HG02763 (cell line): Measurements from ENCODE around the gene LRRK1.

ENCODE experiments used
- ATAC-seq: cut with Tn5 transposase; IDR thresholded peaks from one replicate; pipeline ENCODE4 v1.9.1; 2021; ENCODE audit warnings: mild to moderate bottlenecking, moderate library complexity; ENCODE audit not compliant: unreplicated experiment

Gene LRRK1

DNA sequence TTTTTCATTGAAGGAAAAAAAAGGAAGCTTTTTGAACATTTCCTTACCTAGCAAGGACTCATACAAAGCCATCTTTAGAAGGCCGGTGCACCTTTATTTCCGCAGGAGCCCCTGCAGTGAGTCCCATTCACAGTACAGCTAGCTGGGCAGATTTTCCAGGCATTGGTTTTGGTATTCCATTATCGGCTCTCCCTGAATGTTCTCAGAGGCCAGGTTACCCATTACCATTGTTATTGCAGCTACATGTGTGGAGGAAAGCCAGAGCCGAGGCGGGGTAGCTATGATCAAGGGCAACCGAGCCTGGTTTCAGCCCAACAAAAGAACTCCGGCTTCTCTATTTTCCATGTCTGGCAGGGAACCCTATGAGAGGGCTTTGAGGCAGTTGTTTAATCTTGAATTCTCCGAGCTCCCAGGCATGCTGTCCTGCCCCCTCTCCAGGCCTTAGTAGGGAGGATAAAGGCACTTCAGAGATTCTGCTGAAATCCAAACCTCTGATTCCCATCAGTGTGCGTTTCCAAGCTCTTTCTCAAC lies 100.3 kb downstream of the LRRK1 start:
- ATAC-seq: no peak

DNA sequence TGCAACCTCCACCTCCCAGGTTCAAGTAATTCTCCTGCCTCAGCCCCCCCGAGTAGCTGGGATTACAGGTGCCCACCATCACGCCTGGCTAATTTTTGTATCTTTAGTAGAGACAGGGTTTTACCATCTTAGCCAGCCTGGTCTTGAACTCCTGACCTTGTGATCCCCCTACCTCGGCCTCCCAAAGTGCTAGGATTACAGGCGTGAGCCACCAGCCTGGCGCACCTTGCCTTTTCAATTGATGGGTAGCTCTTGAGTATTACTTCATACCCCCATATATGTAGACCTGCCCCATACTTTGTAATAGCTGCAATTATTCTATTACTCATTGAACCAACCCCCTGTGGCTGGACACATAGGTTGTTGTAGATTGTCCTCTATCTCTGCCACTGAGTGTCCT lies 101.3 kb downstream of the LRRK1 start:
- no peak for ATAC-seq

DNA sequence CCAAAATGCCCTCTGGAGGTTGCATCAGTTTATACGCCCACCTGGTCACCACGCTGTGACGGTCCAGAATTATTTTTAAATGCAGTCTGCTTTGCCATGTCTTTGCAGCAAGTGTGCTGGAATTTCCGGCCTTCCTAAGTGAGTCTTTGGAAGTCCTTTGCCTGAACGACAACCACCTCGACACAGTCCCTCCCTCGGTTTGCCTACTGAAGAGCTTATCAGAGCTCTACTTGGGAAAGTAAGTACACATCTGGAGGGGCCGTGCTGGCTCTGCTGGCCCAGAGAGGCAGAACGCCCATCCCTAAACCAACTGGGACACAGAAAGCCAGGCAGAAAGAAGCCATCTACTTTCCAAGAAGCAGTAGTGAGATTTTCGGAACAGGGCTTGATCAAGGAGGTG lies 101.8 kb downstream of the LRRK1 start:
- no peak for ATAC-seq

DNA sequence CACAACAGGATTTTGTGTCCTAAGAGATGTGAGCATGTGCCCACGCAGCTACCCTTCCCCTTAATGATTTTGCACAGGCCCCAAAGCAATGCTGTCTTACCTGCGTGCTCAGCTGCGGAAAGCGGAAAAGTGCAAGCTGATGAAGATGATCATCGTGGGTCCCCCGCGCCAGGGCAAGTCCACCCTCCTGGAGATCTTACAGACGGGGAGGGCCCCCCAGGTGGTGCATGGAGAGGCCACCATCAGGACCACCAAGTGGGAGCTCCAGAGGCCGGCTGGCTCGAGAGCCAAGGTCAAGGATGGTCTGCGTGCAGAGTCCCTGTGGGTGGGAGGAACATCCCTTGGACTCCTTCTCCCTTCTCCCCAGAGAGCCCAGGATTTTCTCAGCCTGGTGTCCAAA lies 103.1 kb downstream of the LRRK1 start:
- ATAC-seq: no peak

DNA sequence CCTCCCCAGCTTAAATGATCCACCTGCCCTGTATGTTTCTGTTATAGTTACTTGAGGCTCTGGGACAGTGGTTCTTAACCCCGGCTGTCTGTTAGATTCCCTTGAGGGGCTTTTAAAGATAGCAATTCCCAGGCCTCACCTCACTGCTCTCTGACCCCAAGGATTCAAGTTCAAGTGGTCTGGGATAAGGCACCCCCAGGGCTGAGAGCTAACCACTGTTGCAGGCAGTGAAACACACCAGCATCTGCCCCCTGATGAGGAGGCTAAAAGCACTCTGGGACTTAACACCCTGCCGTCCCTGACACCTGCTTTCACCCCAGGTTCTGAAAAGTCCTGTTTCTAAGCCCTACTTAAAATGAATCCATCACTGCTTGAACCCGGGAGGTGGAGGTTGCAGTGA lies 103.7 kb downstream of the LRRK1 start:
- ATAC-seq: no peak

DNA sequence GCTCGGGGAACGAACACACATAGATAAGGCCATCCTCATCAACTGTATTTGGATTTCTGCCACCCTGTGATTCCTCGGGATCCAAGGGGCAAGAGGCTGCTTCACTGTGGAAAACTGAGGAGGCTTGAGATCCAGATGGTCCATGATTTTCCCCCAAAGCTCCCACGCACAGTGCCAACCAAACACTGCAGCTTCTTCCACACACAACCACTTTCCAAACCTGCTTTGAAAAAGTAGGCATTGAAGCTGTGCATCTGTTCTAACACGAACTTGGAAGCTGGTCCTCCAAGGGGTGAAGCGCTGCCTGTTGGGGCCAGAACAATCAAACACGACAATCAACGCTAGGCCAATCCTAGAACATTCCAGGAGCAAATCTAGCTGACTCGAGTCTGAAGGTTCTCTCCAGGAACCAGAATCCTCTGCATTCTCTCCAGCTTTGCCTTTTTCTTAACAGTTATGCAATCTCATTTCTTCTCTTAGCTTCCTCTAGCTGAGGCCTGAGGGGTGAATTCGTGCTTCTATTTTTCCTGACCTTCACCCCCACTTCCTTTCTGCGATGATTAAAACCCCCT lies 104.4 kb downstream of the LRRK1 start:
- no peak for ATAC-seq

DNA sequence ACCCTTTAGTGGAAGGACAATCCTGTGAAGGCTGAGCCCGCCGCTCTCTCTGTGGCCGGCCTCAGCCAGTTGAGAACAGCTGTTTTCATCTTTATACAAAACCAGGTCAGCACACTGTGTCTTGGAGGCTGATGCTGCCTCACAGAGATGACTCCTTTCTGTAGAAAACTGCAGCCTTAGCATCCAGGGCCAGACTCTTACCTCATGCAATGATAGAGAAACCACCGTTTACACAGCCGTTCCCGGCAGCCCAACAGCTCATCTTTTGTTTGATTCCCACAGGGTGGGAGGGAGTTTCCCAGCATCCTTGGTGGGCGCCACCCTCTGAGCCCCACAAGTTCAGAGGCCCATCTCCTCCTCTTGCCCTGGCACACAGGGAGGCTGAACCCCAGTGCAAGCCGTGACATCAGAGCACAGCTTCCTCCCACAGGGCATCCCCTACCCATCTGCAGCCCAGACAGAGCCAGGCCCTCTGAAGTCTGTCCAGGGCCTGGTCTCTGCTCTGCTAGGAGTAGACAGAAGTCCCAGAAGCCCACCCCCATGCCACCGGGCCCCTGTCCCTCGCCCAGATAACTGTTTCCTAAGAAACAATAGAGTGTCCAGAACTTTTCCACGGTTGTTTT lies 105.0 kb downstream of the LRRK1 start:
- no peak for ATAC-seq

DNA sequence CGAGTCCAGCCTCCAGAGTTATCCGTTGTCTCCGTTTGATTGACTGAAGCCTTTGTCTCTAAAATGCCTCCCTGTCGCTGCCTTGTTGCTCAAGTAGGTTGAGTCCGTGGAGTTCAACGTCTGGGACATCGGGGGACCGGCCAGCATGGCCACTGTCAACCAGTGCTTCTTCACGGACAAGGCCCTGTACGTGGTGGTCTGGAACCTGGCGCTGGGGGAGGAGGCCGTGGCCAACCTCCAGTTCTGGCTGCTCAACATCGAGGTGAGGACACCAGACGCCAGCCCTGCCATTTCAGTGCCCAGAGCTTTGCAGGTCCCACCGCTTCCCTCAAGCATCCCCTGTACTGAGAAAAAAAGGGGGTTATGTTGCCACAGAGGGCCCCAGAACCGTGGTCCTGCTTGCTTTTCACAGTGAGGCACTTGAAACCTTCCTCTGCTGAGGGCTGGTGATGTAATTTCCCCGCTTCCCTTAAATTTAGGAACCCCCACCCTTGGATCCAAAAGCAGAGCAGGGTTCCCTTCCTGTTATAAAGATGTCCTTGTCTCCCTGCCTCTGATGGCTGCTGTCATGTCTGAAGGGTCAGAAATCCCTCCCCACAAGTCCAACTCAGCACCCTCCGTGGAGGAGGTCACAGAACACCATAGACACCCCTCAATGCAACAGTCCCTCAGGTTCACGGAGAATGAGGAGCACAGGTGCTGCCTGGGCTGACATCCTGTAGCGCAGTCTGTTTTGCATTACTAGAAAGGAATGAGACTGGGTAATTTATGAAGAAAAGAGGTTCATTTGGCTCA lies 105.7 kb downstream of the LRRK1 start:
- no peak for ATAC-seq

DNA sequence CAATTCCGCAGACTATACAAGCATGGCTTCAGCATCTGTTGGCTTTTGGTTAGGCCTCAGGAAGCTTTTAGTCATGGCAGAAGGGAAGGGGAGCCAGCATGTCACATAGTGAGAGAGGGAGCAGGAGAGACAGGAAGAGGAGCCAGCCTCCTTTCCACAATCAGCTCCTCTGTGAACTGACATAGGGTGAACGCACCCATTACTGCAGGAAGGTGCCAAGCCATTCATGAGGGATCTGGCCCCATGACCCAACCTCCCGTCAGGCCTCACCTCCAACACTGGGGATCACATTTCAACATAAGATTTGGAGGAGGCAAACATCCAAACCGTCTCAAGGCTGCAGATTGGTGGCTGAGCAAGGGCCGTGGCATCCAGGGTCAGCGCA lies 106.3 kb downstream of the LRRK1 start:
- ATAC-seq: no peak

DNA sequence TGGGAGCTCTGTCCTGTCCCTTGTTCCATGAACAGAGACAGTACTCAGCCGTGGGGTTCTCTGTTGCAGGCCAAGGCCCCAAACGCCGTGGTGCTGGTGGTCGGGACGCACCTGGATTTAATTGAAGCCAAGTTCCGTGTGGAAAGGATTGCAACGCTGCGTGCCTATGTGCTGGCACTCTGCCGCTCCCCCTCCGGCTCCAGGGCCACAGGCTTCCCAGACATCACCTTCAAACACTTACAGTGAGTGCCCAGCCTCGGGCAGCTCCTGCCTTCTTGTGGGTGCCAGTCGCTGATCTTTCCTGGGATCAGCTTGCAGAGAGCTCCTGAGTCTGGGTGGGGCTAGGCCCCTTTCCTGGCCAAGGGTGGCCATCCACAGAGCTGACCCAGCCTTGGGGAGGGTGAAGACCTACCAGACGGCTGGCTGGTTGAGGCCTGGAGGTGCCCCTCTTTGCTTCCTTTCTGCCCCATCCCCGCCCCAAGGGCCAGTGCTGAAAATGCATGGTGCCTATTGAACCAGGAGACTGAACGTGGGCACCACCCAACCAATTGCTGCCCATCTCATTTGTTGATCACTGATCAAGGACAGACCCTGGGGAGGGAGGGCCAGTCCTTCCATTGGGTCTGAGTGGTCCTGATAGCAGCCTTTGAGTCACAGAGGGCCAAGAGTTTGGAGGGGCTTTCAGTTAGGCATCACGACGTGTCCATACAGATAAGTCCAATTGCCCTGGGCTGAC lies 106.9 kb downstream of the LRRK1 start:
- ATAC-seq: no peak

DNA sequence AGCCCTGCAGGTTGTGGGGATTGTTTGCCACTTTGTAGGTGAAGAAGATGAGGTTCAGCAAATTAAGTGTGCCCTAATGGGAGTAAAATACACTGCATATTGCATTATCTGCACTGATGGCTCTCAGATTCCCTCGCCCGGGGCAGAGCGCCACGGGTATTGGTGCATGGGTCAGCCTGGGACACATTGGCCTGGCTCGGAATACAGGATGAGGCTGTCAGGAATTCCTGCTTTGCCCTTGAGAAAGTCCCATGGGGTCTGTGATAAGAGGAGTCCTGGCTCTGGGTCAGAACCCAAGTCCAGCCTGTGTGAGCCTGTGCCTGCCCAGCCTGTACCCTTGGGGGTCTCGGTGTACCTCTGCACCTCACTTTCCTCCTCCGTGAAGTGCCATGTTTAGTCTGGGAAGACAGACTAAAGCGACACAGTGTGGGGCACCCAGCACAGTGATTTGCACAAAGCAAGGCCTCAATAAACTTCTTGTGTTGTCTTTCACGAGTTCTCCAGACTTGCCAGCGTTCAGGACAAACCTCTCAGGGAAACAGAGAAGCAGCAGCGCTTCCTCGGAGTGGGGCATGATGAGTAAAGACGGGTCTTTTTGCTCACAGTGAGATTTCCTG lies 107.6 kb downstream of the LRRK1 start:
- ATAC-seq: no peak

DNA sequence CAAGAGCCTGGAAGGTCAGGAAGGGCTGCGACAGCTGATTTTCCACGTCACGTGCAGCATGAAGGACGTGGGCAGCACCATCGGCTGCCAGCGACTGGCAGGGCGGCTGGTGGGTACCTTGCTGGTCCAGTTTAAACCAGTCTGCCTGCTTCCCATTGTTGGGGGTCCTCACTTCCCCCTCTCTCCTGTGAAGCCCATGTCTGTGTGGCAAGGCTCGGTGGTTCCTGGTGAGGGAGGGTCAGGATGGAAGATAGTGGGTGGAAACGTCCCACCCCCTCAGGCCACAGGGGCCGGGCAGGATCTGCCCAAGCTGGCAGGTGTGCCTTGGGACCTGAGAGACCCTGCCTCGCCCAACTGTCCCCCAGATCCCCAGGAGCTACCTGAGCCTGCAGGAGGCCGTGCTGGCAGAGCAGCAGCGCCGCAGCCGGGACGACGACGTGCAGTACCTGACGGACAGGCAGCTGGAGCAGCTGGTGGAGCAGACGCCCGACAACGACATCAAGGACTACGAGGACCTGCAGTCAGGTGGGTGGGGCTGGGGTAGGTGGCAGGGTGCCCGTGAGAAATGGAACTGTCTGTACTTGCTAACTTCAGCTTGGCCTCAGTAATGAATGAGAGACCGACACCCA lies 108.2 kb downstream of the LRRK1 start:
- ATAC-seq: no peak

DNA sequence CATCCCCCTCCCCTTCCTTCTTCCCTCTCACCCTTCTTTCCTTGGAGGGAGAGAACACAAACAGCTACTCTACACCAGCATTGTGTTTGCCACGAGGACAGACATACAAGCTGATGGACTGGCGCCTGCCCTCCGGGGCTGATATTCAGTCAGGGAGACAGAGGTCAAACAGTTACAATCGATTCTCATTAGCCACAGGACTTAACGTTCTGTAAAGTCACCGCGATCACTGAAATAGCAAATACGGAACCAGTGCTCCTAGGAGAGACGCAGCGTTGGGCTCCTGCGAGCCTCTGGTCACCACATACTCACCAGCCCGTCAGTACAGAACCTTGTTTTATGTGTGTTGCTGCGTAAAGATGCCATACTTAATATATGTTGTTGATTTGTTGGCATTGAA lies 108.8 kb downstream of the LRRK1 start:
- no peak for ATAC-seq

DNA sequence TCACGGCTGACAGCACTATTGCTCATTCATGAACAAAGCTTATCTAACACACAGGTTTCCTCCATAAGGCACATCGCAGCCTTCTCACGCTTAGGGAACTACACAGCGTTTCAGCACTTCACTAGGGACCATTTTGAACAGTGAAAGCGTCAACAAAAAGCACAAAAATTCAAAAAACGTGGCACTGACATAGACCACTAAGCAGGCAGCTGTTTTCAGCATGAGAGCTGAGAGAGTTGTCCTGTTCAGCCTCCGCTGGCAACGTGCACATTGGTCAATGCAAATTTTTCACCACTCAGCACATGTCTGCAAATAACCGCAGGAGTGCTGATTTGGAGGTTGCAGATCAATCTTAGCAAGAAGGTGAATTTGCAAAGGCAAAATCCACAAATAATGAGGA lies 109.2 kb downstream of the LRRK1 start:
- ATAC-seq: no peak

DNA sequence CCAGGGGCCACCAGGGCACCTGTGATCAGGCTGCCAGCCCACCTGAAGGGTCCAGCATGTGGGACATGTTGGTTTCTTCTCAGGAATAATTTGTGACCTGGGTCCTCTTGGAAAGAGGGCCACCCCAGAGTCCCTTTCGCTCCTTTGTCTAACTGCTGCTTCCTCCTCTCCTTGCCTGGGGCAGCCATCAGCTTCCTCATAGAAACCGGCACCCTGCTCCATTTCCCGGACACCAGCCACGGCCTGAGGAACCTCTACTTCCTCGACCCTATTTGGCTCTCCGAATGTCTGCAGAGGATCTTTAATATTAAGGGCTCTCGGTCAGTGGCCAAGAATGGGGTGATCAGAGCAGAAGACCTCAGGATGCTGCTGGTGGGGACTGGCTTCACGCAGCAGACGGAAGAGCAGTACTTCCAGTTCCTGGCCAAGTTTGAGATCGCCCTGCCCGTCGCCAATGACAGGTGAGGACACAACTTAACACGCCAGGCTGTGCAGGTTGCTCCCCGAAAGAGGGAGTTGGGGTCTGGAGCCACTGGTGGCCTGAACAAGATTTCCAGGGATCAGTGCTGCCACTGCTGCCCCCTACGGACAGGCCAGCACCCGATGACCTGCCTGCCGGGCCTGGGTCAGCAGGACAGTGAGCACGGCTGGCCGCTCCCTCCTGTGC lies 109.7 kb downstream of the LRRK1 start:
- no peak for ATAC-seq

DNA sequence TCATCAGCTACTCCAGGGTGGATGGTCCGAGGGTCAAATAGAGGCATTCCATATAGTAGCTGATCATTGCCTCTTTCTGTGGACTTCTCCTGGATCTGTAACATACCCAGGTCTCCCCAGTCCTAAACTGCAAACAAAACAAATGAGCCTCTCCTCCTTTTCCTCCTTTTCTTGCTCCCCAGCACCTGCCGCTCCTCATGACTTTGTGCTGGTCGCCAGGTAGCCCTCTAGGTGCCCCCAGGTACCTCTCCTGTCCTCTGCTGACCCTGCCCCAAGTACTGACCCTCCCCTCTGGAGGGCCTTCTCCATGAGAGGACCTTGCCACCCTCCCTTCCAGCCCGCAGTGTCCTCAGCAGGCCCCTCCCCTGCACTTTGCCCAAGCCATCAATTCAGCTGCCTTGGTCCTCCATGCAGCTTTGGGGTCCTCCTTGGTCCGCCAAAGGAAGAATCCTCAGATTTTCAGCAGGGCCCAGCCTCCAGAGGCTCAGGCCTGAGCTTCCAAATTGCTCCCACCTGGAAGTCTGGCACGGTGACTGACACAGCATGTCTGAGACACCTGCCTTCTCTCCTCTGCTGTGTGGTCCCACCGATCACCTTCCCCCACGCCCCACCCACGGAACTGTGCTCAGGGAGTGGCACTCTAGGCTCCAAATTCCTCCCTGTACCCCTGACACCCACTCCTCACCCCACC lies 111.0 kb downstream of the LRRK1 start:
- ATAC-seq: no peak

DNA sequence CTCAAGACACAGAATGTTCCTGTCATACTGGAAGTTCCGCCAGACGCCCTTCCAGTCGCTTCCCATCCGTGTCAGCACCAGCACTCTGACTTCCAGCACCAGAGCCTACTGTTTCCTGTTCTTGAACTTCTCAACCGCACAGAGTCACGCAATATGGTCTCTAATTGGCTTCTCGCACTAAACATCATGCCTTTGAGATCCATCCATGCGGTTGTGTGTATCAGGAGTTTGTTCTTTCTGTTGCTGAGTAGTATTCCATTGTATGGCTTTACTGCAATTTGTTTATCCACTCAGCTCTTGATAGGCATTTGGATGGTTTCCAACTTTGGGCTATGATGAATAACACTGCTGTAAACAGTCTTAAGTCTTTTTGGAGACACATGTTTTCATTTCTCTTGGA lies 112.1 kb downstream of the LRRK1 start:
- no peak for ATAC-seq

DNA sequence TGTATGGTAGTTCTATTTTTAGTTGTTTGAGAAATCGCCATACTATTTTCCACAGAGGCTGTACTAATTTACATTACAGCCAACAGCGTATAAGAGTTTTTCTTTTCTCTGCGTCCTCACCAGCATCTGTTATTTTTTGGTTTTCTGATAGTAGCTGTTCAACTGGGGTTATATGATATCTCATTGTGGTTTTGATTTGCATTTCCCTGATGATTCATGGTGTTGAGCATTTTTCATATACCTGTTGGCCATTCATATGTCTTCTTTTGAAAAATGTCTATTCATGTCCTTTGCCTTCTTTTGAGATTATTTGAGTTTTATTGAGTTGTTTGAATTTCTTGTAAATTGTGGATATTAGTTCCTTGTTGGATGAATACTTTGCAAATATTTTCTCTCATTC lies 114.6 kb downstream of the LRRK1 start:
- ATAC-seq: no peak

DNA sequence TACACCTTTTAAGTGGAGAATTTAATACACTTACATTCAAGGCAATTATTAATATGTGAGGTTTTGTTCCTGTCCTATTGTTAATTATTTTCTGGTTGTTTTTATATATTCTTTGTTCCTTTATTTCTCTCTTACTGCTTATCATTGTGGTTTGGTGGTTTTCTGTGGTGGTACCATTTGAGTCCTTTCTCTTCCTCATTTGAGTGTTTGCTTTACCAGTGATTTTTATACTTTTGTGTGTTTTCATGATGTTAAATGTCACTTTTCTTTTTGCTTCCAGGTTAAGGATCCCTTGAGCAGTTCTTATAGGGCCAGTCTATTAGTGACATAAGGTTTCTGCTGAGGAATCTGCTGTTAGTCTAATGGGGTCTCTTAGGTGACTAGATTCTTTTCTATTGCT lies 116.5 kb downstream of the LRRK1 start:
- no peak for ATAC-seq

DNA sequence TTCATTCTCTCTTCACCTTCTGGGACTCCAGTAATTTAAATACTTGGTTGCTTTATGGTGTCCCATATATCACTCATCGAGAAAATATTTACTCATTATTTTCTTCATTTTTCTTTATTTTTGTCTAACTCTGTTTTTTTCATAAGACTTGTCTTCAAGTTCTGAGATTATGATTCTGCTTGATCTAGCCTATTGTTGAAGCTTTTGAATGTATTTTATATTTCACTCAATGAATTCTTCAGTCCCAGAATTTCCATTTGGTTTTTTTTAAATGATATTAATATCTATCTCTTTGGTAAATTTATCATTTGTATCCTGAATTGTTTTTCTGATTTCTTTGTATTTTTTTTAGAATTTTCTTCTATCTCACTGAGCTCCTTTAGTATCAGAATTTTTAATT lies 117.0 kb downstream of the LRRK1 start:
- ATAC-seq: no peak
